Muscle of leg (tissue), 11 donors: ENCODE data around the gene LIF. TPM values are rescaled to one million over a fixed set of nuclear protein-coding genes. Genes with fewer than 3 reads are reported as not detected.

ENCODE experiments used
- DNase-seq: peaks from one replicate; pipeline ENCODE4 v3.0.0; 2013
- H3K27ac ChIP-seq: one replicate; pipeline ENCODE4 v1.5.1; 2013; ENCODE audit warnings: mild to moderate bottlenecking, low read length, control low read depth
- H3K27me3 ChIP-seq: one replicate; pipeline ENCODE4 v1.6.1; 2013; ENCODE audit warnings: low read length; ENCODE audit not compliant: control insufficient read depth, insufficient read depth
- H3K36me3 ChIP-seq: one replicate; pipeline ENCODE4 v1.6.1; 2013; ENCODE audit warnings: low read length; ENCODE audit not compliant: control insufficient read depth, insufficient read depth
- H3K4me1 ChIP-seq: one replicate; pipeline ENCODE4 v1.6.1; 2013; ENCODE audit warnings: low read length; ENCODE audit not compliant: control insufficient read depth, insufficient read depth
- H3K4me3 ChIP-seq: one replicate; pipeline ENCODE4 v1.5.1; 2013; ENCODE audit warnings: low read length, control low read depth
- H3K9me3 ChIP-seq: replicated peaks from 2 replicates; pipeline ENCODE4 v1.6.1; 2013; ENCODE audit warnings: low read depth, low read length; ENCODE audit not compliant: control insufficient read depth
- WGBS: methylation state at CpG from one replicate; pipeline ENCODE4 v1.1.5; 2013; ENCODE audit warnings: missing lambda C conversion rate; ENCODE audit not compliant: insufficient coverage; 5-methylcytosine and 5-hydroxymethylcytosine counted together
- polyA plus RNA-seq, 8 donors: library from polyadenylated mRNA; unstranded; fragments of 120-200 nt; gene quantifications; one replicate each; pipeline versions ENCODE4 v1.2.1 to v1.2.3, GENCODE V29; 2013; ENCODE audit warnings: inconsistent platforms in 1 of 8, low replicate concordance in 1 of 8; ENCODE audit not compliant: insufficient read length in 8 of 8, insufficient read depth in 1 of 8
- total RNA-seq: library from RNA; stranded (reverse); fragments of 120-200 nt; gene quantifications from one replicate; pipeline ENCODE4 v1.2.4, GENCODE V29; 2013

Gene LIF
- total and polyA plus RNA-seq, 9 donors = 0.57 to 1.4 (median 0.80) TPM

- Histone ChIP-seq H3K4me3 (no peak overlapping the region), H3K9me3 (no peaks in the 10 kb centered on the region), H3K4me1 (peaks cover 17% of the 10 kb centered on the region), H3K36me3 (peaks cover 7% of the 10 kb centered on the region), H3K27me3 (no peaks in the 10 kb centered on the region), H3K27ac (no peak overlapping the region)
- 74% methylated on average over 8 of the region's 9 CpGs for WGBS
- DNase-seq = no peak
Measured at GRCh38 chr22:30284172-30284571, 37.6 kb upstream of the LIF start.

GRCh38 chr22:30283342-30283741 lies 36.8 kb upstream of the LIF start:
- no peaks in the 10 kb centered on the region for H3K27me3 ChIP-seq
- H3K9me3 ChIP-seq = no peaks in the 10 kb centered on the region
- H3K4me1 ChIP-seq = peaks cover 9% of the 10 kb centered on the region
- 93% methylated on average over 2 of the region's 4 CpGs for WGBS
- no peak for DNase-seq
- peaks cover 7% of the 10 kb centered on the region for H3K36me3 ChIP-seq
- H3K27ac ChIP-seq = no peak overlapping the region
- H3K4me3 ChIP-seq = no peak overlapping the region

GRCh38 chr22:30282616-30283046 lies 36.1 kb upstream of the LIF start:
- no peak overlapping the region for H3K27ac ChIP-seq
- H3K4me1 ChIP-seq = peaks cover 7% of the 10 kb centered on the region
- H3K27me3 ChIP-seq = no peaks in the 10 kb centered on the region
- peaks cover 7% of the 10 kb centered on the region for H3K36me3 ChIP-seq
- H3K9me3 ChIP-seq = no peaks in the 10 kb centered on the region
- WGBS = 60% methylated on average over 3 of the region's 7 CpGs
- DNase-seq = no peak
- H3K4me3 ChIP-seq = no peak overlapping the region

DNA sequence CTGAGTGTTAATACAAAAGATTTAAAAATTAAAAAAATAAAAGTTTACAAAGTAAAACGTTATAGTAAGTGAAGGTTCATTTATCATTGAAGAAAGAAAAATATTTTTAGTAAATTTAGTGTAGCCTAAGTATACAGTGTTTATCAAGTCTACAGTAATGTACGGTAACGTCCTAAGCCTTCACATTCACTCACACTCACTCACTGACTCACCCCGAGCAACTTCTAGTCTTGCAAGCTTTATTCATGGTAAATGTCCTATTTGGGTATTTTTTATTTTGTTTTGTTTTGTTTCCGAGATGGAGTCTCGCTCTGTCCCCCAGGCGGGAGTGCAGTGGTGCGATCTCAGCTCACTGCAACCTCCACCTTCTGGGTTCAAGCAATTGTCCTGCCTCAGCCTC lies 33.9 kb upstream of the LIF start:
- peaks cover 7% of the 10 kb centered on the region for H3K36me3 ChIP-seq
- H3K27me3 ChIP-seq = peaks cover 1% of the 10 kb centered on the region
- H3K27ac ChIP-seq = no peak overlapping the region
- H3K4me3 ChIP-seq = no peak overlapping the region
- H3K9me3 ChIP-seq = no peaks in the 10 kb centered on the region
- H3K4me1 ChIP-seq = peaks cover 11% of the 10 kb centered on the region
- WGBS = 80% methylated on average over 2 of the region's 8 CpGs
- DNase-seq = no peak

DNA sequence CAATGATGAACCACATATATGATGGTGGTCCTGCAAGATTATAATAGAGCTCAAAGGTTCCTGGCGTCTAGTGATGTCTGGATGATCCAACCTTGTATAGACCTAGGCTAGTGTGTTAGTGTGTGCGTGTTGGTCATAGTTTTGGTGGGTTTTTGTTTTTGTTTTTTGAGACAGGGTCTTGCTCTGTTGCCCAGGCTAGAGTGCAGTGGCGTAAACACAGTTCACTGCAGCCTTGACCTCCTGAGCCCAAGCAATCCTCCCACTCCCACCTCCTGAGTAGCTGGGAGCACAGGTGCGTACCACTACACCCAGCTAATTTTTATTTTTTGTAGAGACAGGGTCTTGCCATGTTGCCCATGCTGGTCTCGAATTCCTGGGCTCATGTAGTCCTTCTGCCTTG lies 33.4 kb upstream of the LIF start:
- no peaks in the 10 kb centered on the region for H3K9me3 ChIP-seq
- no peak overlapping the region for H3K27ac ChIP-seq
- 87% methylated on average over 3 of the region's 5 CpGs for WGBS
- peaks cover 1% of the 10 kb centered on the region for H3K36me3 ChIP-seq
- H3K4me3 ChIP-seq = no peak overlapping the region
- H3K4me1 ChIP-seq = peaks cover 11% of the 10 kb centered on the region
- H3K27me3 ChIP-seq = peaks cover 2% of the 10 kb centered on the region
- DNase-seq = no peak

DNA sequence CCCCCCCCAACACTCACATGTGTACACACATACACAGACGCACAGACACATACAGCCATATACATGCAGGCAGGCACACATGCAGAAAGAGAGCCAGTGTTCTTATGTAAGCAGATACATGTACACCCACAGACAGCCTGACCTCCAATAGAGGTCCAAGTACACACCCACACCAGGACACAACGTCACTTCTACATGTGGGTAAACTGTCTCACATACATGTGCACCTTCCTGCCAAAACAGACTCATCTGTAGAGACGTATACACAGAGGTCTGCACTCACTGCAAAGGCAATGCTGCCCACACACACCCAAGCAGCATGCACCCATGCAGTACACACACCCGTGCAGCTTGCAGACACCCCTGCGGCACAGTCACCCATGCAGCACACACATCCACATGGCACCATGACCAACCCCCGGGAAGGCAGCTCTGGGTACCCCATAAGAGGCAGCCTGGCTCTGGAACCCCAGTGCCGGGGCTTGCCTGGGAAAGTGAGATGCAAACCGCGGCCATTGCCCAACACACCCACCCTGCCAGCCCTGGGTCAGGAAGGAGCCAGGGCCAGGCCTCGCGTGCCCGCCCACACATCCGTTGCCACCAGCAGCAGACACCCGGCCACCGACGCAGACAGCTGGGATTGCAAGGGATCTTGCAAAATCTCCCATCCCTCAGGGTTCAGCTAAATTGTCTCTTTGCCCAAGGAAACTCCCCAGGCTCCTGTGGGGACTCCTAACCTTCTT lies 32.7 kb upstream of the LIF start:
- 56% methylated on average over 13 of the region's 16 CpGs for WGBS
- peaks cover 2% of the 10 kb centered on the region for H3K27me3 ChIP-seq
- no peaks in the 10 kb centered on the region for H3K36me3 ChIP-seq
- DNase-seq = no peak
- no peak overlapping the region for H3K27ac ChIP-seq
- no peaks in the 10 kb centered on the region for H3K9me3 ChIP-seq
- H3K4me3 ChIP-seq = no peak overlapping the region
- peaks cover 11% of the 10 kb centered on the region for H3K4me1 ChIP-seq

GRCh38 chr22:30277547-30278344 lies 31.2 kb upstream of the LIF start:
- Histone ChIP-seq H3K4me1 (peaks cover 11% of the 10 kb centered on the region), H3K27me3 (peaks cover 2% of the 10 kb centered on the region), H3K4me3 (no peak overlapping the region), H3K9me3 (no peaks in the 10 kb centered on the region), H3K36me3 (no peaks in the 10 kb centered on the region), H3K27ac (no peak overlapping the region)
- DNase-seq = peak; percentile 70
- WGBS = 39% methylated on average over 9 of the region's 14 CpGs

DNA sequence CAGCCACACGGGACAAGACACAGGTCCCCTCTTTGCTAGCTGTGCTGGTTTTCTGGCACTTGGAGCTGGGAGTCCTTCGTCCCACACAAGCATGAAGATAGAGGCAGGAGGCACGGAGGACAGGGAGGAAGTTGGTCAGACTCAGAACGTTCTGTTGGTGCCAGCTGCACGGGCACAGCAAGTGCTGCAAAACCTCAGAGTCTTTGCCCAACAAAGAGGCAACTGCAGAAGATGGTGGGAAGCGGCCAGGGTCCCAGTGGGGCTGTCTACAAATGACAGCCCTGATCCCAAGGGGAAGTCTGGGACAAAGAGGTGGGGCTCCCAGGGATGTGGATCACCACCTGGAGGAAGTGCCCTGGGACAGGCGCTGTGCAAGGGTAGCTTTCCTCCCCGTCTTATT lies 29.5 kb upstream of the LIF start:
- peaks cover 8% of the 10 kb centered on the region for H3K4me1 ChIP-seq

DNA sequence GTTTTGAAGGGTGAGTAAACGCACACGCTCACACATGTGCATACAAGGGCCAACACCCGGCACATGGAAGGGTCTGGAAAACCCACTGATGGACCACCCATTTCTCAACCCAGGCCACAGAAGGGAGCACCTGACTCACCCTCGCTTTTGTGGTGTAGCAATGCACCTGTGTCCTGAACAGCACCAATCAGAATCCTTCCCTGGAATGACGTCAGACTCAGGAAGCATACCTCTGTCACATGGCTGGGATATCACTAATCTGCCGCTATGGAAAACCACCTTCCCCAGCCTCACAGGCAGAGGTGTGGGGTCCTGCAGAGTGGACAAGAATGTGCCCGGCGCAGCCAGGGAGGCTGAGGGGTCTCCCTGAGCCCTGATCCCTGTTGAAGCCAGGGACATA lies 29.1 kb upstream of the LIF start:
- Histone ChIP-seq H3K27me3 (peaks cover 2% of the 10 kb centered on the region), H3K9me3 (no peaks in the 10 kb centered on the region), H3K27ac (no peak overlapping the region), H3K4me3 (no peak overlapping the region), H3K36me3 (no peaks in the 10 kb centered on the region), H3K4me1 (peaks cover 8% of the 10 kb centered on the region)
- DNase-seq = no peak
- WGBS = 54% methylated on average over 5 of the region's 8 CpGs

More for the DNA sequence above, 29.5 kb upstream of the LIF start:
- Histone ChIP-seq H3K27ac (no peak overlapping the region), H3K4me3 (no peak overlapping the region), H3K36me3 (no peaks in the 10 kb centered on the region), H3K27me3 (peaks cover 2% of the 10 kb centered on the region), H3K9me3 (no peaks in the 10 kb centered on the region)
- WGBS = 80% methylated on average over 8 of the region's 8 CpGs
- DNase-seq = no peak

DNA sequence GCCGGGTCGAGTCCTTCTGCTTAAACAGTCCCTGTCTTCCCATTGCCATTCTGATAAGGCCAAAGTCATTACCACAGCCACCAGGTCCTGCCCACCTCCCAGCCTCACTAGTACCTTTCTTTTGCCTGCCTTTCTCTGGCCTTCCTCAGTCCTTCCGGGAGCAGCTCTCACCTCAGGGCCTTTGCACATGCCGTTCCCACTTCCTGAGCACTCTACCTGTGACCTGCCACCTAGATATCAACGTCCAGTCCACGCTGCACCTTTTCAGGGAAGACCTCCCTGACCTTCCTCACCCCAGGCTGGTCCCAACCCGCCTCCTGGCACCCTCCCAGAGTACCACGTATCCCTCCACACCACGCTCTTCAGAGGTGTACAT lies 27.9 kb upstream of the LIF start:
- H3K36me3 ChIP-seq = no peaks in the 10 kb centered on the region
- H3K27ac ChIP-seq = no peak overlapping the region
- WGBS = 78% methylated on average over 6 of the region's 9 CpGs
- H3K9me3 ChIP-seq = no peaks in the 10 kb centered on the region
- no peak for DNase-seq
- H3K4me3 ChIP-seq = no peak overlapping the region
- H3K27me3 ChIP-seq = peaks cover 2% of the 10 kb centered on the region
- H3K4me1 ChIP-seq = peaks cover 8% of the 10 kb centered on the region
